Activated CD4-positive, alpha-beta memory T cell treated with anti-CD3 and anti-CD28 coated beads, Interleukin-2, amount 10 ng/mL, durations not matched to agents 7 days and 5 days (primary cell): Measurements from ENCODE around the gene ETFB. TPM values are rescaled to one million over a fixed set of nuclear protein-coding genes. Genes with fewer than 3 reads are reported as not detected.
"Not testable (repeated sequence)": the region's sequence is repeated elsewhere in the genome, so short reads cannot be mapped to it uniquely, and the experiment has no call there.

Experiments used
- CTCF ChIA-PET: fragments of 350-600 bp; sonication (Branson Sonifier 250); formaldehyde crosslinking; loops from one replicate; lab custom pipeline; 2021; ENCODE audit warnings: antibody characterized with exemption, inconsistent platforms; lab: Charles Lee
- POLR2A ChIA-PET: fragments of 350-600 bp; sonication (Branson Sonifier 250); formaldehyde crosslinking; loops from one replicate; lab custom pipeline; 2021; ENCODE audit warnings: antibody characterized with exemption; lab: Charles Lee
- DNase-seq: peaks from one replicate; pipeline ENCODE4 v3.0.0-alpha.2; 2020
- H3K27ac Mint-ChIP-seq: one replicate; pipeline ENCODE4 v1.8.0; 2021; ENCODE audit warnings: mild to moderate bottlenecking, mixed read lengths
- H3K27me3 Mint-ChIP-seq: one replicate; pipeline ENCODE4 v1.8.0; 2021; ENCODE audit warnings: mixed read lengths
- H3K36me3 Mint-ChIP-seq: one replicate; pipeline ENCODE4 v1.8.0; 2021; ENCODE audit warnings: low read depth, mixed read lengths
- H3K4me1 Mint-ChIP-seq: one replicate; pipeline ENCODE4 v1.8.0; 2021; ENCODE audit warnings: mixed read lengths
- H3K4me3 Mint-ChIP-seq: one replicate; pipeline ENCODE4 v1.8.0; 2021; ENCODE audit warnings: mild to moderate bottlenecking, mixed read lengths
- H3K9me3 Mint-ChIP-seq: one replicate; pipeline ENCODE4 v1.8.0; 2021; ENCODE audit warnings: mixed read lengths
- total RNA-seq, 2 experiments: library from RNA; stranded (reverse); gene quantifications; one replicate each; pipeline ENCODE4 v1.2.3, GENCODE V29; 2021

Gene ETFB
- 100 to 1,000 TPM; 126 to 131 TPM for total RNA-seq

GRCh38 chr19:51365965-51366388, at the start of gene ETFB:
Gene ETFB, minus strand, starts transcription at chr19:51366388. Its CDS starts 62 bp downstream, at chr19:51366326.
- ChIA-PET CTCF (interaction anchor here (0.5 to 1.7 kb wide), 8 partner anchors 10 to 72 kb away, joined by 3 to 10 read pairs (median 4); no protein-coding TSS in a partner anchor), POLR2A (interaction anchor here (1.1 to 2.9 kb wide), 9 partner anchors 10 to 42 kb away, joined by 3 to 35 read pairs (median 5); partner anchors contain the start of gene VSIG10L)
- Mint-ChIP-seq H3K27me3 (no peaks in the 10 kb centered on the region), H3K36me3 (peaks cover 33% of the 10 kb centered on the region), H3K4me1 (peaks cover 71% of the 10 kb centered on the region), H3K27ac (peak within 1 kb of the TSS; percentile 100), H3K9me3 (no peaks in the 10 kb centered on the region), H3K4me3 (peak within 1 kb of the TSS; percentile 95)
- DNase-seq = no peak

DNA sequence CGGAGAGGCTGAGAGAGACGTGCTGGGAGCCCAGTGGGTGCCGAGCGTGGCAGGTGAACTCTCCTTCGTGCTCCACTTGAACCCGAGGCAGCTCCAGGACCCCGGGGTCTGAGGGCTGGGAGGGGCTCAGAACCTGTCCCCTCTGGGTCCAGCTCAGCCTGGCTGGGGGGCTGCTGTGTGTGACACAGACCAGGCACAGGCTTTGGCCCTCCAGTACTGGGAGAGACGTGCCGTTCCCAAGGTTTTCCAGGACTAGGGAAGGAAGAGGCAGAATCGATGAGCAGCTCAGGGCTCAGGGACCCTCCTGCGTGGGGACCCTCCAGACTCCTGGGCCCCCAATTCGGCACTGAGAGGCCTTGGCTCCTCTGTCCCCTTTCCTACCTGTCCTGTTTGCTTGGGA, 49.0 kb upstream of the ETFB start:
- no peak for DNase-seq
- Mint-ChIP-seq H3K27me3 (peaks cover 11% of the 10 kb centered on the region), H3K4me1 (peaks cover 9% of the 10 kb centered on the region), H3K36me3 (no peaks in the 10 kb centered on the region), H3K4me3 (no peak overlapping the region), H3K9me3 (no peaks in the 10 kb centered on the region), H3K27ac (no peak overlapping the region)
- ChIA-PET POLR2A (no interaction called here), CTCF (interaction anchor here (1.1 kb wide), 1 partner anchor 240 kb away, joined by 4 read pairs; no protein-coding TSS in a partner anchor)

DNA sequence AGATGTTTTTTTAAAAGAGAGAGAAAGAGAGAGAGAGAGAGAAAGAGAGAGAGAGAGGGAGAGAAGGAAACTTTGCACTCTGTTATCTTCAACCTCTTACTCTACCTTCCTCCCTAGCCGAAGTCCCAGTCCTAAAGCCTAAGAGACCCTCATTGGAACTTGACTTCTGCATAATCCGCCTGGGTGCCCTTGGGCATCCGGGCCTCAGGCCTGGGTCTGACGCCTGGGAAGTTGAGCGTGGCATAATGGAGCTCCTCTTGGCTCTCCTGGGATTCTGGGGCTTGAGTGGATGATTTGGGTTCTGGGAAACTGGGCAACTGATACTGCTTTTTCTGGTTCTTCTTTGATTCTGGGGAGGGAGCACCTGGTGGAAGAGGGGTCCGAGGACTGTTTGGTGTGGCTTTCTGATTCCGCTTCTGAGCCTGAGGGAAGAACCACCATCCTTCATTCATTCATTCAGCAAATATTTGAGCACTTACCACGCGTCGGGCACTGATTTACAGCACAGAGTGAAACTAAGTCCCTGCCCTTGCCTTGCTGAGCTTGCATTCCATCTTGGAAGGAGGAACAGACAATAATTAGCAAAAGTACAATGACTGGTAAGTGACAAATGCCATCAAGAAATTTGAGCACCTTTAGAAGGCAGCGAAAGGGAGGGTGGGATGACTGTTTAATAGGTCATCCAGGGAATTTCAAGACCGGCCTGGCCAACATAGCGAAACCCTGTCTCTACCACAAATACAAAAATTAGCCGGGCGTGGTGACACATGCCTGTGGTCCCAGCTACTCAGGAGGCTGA, 45.0 kb upstream of the ETFB start:
- no peaks in the 10 kb centered on the region for H3K36me3 Mint-ChIP-seq
- H3K4me3 Mint-ChIP-seq = no peak overlapping the region
- POLR2A ChIA-PET = no interaction called here
- no peak overlapping the region for H3K27ac Mint-ChIP-seq
- no peak for DNase-seq
- peaks cover 8% of the 10 kb centered on the region for H3K4me1 Mint-ChIP-seq
- no peaks in the 10 kb centered on the region for H3K27me3 Mint-ChIP-seq
- H3K9me3 Mint-ChIP-seq = no peaks in the 10 kb centered on the region
- CTCF ChIA-PET = no interaction called here

- H3K27ac Mint-ChIP-seq = no peak overlapping the region
- ChIA-PET CTCF (interaction anchor here (0.6 to 2.3 kb wide), 18 partner anchors 8 to 250 kb away, joined by 3 to 15 read pairs (median 3); partner anchors contain the start of genes SIGLEC10 and VSIG10L), POLR2A (interaction anchor here (1.2 to 1.5 kb wide), 3 partner anchors 40 to 68 kb away, joined by 3 to 4 read pairs (median 4); no protein-coding TSS in a partner anchor)
- H3K27me3 Mint-ChIP-seq = no peaks in the 10 kb centered on the region
- peak; percentile 51 for DNase-seq
- peaks cover 8% of the 10 kb centered on the region for H3K4me1 Mint-ChIP-seq
- no peak overlapping the region for H3K4me3 Mint-ChIP-seq
- peaks cover 16% of the 10 kb centered on the region for H3K36me3 Mint-ChIP-seq
- peaks cover 9% of the 10 kb centered on the region for H3K9me3 Mint-ChIP-seq
Observed at GRCh38 chr19:51407511-51408131, 41.4 kb upstream of the ETFB start.

GRCh38 chr19:51402117-51402516, 35.9 kb upstream of the ETFB start:
- POLR2A ChIA-PET = no interaction called here
- CTCF ChIA-PET = interaction anchor here (1.8 kb wide), 1 partner anchor 39 kb away, joined by 4 read pairs; no protein-coding TSS in a partner anchor
- H3K4me1 Mint-ChIP-seq = peaks cover 15% of the 10 kb centered on the region

GRCh38 chr19:51399936-51400335, 33.7 kb upstream of the ETFB start:
- peaks cover 18% of the 10 kb centered on the region for H3K9me3 Mint-ChIP-seq
- peaks cover 31% of the 10 kb centered on the region for H3K4me1 Mint-ChIP-seq
- H3K4me3 Mint-ChIP-seq, H3K27ac Mint-ChIP-seq, DNase-seq, H3K27me3 Mint-ChIP-seq, POLR2A ChIA-PET: not testable (repeated sequence)
- H3K36me3 Mint-ChIP-seq = peaks cover 30% of the 10 kb centered on the region
- CTCF ChIA-PET = interaction anchor here (0.6 kb wide), 1 partner anchor 8 kb away, joined by 4 read pairs; no protein-coding TSS in a partner anchor

More at GRCh38 chr19:51402117-51402516, 35.9 kb upstream of the ETFB start:
- Mint-ChIP-seq H3K27me3 (no peaks in the 10 kb centered on the region), H3K9me3 (peaks cover 18% of the 10 kb centered on the region), H3K27ac (no peak overlapping the region), H3K4me3 (no peak overlapping the region), H3K36me3 (peaks cover 29% of the 10 kb centered on the region)
- DNase-seq = no peak

- H3K4me3 Mint-ChIP-seq = no peak overlapping the region
- CTCF ChIA-PET = interaction anchor here (0.6 to 3.2 kb wide), 7 partner anchors 8 to 42 kb away, joined by 3 to 11 read pairs (median 7); partner anchors contain the start of genes ETFB and SIGLEC10
- no peaks in the 10 kb centered on the region for H3K27me3 Mint-ChIP-seq
- H3K27ac Mint-ChIP-seq = no peak overlapping the region
- H3K9me3 Mint-ChIP-seq = peaks cover 18% of the 10 kb centered on the region
- DNase-seq = no peak
- POLR2A ChIA-PET = interaction anchor here (7.8 kb wide), 1 partner anchor 28 kb away, joined by 207 read pairs; the partner anchor contains the start of genes CLDND2 and NKG7
- peaks cover 32% of the 10 kb centered on the region for H3K36me3 Mint-ChIP-seq
- H3K4me1 Mint-ChIP-seq = peaks cover 35% of the 10 kb centered on the region
Observed at GRCh38 chr19:51399231-51399630, 33.0 kb upstream of the ETFB start.

DNA sequence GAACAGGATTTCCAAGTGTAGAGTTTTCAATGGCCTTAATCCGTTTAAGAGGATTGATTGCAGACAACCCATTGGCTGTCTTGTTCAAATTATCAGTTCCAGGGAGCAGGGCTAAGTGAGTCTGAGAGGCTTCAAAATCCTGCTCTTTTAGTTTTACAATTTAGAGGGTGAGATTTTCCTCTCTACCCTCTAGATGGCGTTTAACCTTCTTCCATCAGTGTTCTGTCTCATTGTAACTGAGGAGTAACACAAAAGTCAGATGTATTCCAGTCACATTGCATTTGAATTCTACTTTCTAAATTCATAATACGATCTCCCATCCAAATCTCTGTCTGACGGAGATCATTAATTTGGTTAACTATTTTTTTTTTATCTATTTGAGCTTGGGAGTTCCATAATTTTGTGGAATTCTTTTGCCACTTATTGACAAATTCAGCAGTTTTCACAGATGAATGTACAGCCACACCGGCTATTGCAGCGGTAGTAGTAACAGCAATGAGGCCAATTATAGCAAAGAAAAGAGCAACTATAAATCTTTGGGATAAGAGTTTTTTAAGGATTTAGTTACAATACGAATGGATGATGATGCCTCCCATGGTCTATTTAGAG, 32.0 kb upstream of the ETFB start:
- Mint-ChIP-seq H3K27me3 (no peaks in the 10 kb centered on the region), H3K4me1 (peaks cover 41% of the 10 kb centered on the region), H3K36me3 (peaks cover 26% of the 10 kb centered on the region), H3K9me3 (peaks cover 12% of the 10 kb centered on the region), H3K27ac (no peak overlapping the region), H3K4me3 (no peak overlapping the region)
- ChIA-PET CTCF (interaction anchor here (0.7 to 3.2 kb wide), 11 partner anchors 9 to 50 kb away, joined by 3 to 11 read pairs (median 4); partner anchors contain the start of genes ETFB and SIGLEC10), POLR2A (interaction anchor here (1.3 to 7.8 kb wide), 2 partner anchors 27 to 57 kb away, joined by 4 to 207 read pairs; partner anchors contain the start of genes CLDND2, NKG7 and VSIG10L)
- no peak for DNase-seq

GRCh38 chr19:51397453-51397852, 31.3 kb upstream of the ETFB start:
- not testable (repeated sequence) for H3K27ac Mint-ChIP-seq, DNase-seq, H3K27me3 Mint-ChIP-seq, H3K9me3 Mint-ChIP-seq, H3K4me3 Mint-ChIP-seq
- ChIA-PET CTCF (interaction anchor here (0.8 to 3.2 kb wide), 8 partner anchors 10 to 58 kb away, joined by 3 to 11 read pairs (median 5); partner anchors contain the start of genes ETFB and SIGLEC10), POLR2A (interaction anchor here (1.3 to 7.8 kb wide), 3 partner anchors 27 to 56 kb away, joined by 3 to 207 read pairs (median 4); partner anchors contain the start of genes CLDND2, NKG7 and VSIG10L)
- Mint-ChIP-seq H3K36me3 (peaks cover 18% of the 10 kb centered on the region), H3K4me1 (peaks cover 46% of the 10 kb centered on the region)

DNA sequence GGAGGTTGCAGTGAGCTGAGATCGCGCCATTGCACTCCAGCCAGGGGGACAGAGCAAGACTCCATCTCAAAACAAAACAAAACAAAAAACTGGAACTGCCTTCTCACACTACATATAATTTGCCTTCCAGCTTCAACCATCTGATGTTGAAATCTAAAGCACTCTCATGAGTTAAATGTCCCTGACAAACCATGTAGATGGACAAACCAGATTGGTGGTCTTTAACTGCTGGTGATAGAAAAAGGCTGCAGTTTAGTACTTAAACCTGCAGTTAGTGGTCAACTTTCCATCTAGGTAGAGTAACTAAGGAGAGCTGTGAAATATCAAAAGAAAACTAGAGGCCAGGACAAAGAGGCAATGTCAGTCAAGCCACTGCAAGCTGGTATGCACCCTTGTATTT, 30.0 kb upstream of the ETFB start:
- peak overlapping the region; percentile 31 for H3K27ac Mint-ChIP-seq
- no peaks in the 10 kb centered on the region for H3K9me3 Mint-ChIP-seq
- CTCF ChIA-PET = interaction anchor here (0.7 to 3.2 kb wide), 15 partner anchors 11 to 1113 kb away, joined by 3 to 33 read pairs (median 8); partner anchors contain the start of genes CLDND2, ETFB, NKG7 and VSIG10L
- peaks cover 9% of the 10 kb centered on the region for H3K36me3 Mint-ChIP-seq
- POLR2A ChIA-PET = interaction anchor here (1.2 to 7.8 kb wide), 10 partner anchors 19 to 143 kb away, joined by 3 to 207 read pairs (median 17); partner anchors contain the start of genes CLDND2, ETFB, NKG7 and SIGLEC10
- no peaks in the 10 kb centered on the region for H3K27me3 Mint-ChIP-seq
- peak overlapping the region; percentile 86 for H3K4me3 Mint-ChIP-seq
- H3K4me1 Mint-ChIP-seq = peaks cover 50% of the 10 kb centered on the region
- DNase-seq = no peak

- Mint-ChIP-seq H3K4me1 (peaks cover 54% of the 10 kb centered on the region), H3K4me3 (peak overlapping the region; percentile 86), H3K27me3 (no peaks in the 10 kb centered on the region), H3K9me3 (no peaks in the 10 kb centered on the region), H3K27ac (peak overlapping the region; percentile 98), H3K36me3 (peaks cover 7% of the 10 kb centered on the region)
- ChIA-PET POLR2A (interaction anchor here (0.8 to 7.8 kb wide), 23 partner anchors 9 to 655 kb away, joined by 3 to 207 read pairs (median 8); partner anchors contain the start of genes CLDND2, ETFB, NKG7 and SIGLEC10), CTCF (interaction anchor here (0.5 to 3.2 kb wide), 13 partner anchors 10 to 298 kb away, joined by 3 to 33 read pairs (median 6); partner anchors contain the start of genes CLDND2, NKG7, SIGLEC10 and VSIG10L)
- peak; percentile 98 for DNase-seq
Observed at GRCh38 chr19:51394050-51394836, 28.1 kb upstream of the ETFB start.
